Esophagus muscularis mucosa (tissue), 4 donors: ENCODE measurements around the gene PHF21A. TPM values are rescaled to one million over a fixed set of nuclear protein-coding genes. Genes with fewer than 3 reads are reported as not detected.

Experiments used
- DNase-seq: peaks from one replicate; pipeline ENCODE4 v3.0.0-alpha.2; 2017; ENCODE audit errors: extremely low spot score
- H3K27ac ChIP-seq, 4 donors: fragments of 200-600 bp; sonication (generic); replicated peaks in 1 of 4; 1 replicate in 3 of 4; 2 replicates in 1 of 4; pipeline ENCODE4 v1.5.1; 2016 to 2019; ENCODE audit warnings: mild to moderate bottlenecking in 1 of 4
- H3K27me3 ChIP-seq, 4 donors: fragments of 200-600 bp; sonication (generic); one replicate each; pipeline versions ENCODE4 v1.5.1 to v1.6.0; 2016 to 2019
- H3K36me3 ChIP-seq, 4 donors: fragments of 200-600 bp; sonication (generic); one replicate each; pipeline ENCODE4 v1.5.1; 2016 to 2019
- H3K4me1 ChIP-seq, 4 donors: fragments of 200-600 bp; sonication (generic); one replicate each; pipeline ENCODE4 v1.5.1; 2016 to 2019
- H3K4me3 ChIP-seq, 4 donors: fragments of 200-600 bp; sonication (generic); 1 replicate in 2 of 4; 2 replicates in 2 of 4; pipeline ENCODE4 v1.5.1; 2016 to 2019; ENCODE audit warnings: mild to moderate bottlenecking in 4 of 4, moderate library complexity in 1 of 4
- H3K9me3 ChIP-seq, 4 donors: fragments of 200-600 bp; sonication (generic); 1 replicate in 3 of 4; 2 replicates in 1 of 4; pipeline ENCODE4 v1.5.1; 2016 to 2019
- CTCF ChIP-seq, 3 experiments: fragments of 200-600 bp in 2 of 3; fragments of 450-650 bp in 1 of 3; sonication (generic) in 2 of 3; IDR thresholded peaks; one replicate each; pipeline ENCODE4 v1.5.1; 2017 to 2019; ENCODE audit warnings: antibody characterized with exemption in 3 of 3, mild to moderate bottlenecking in 2 of 3, moderate library complexity in 1 of 3
- EP300 ChIP-seq: sonication (generic); formaldehyde crosslinking; IDR thresholded peaks from one replicate; pipeline ENCODE4 v1.6.1; 2017; ENCODE audit warnings: antibody characterized with exemption
- POLR2A ChIP-seq: fragments of 450-650 bp; IDR thresholded peaks from one replicate; pipeline ENCODE4 v1.6.1; 2017; ENCODE audit warnings: antibody characterized with exemption, moderate library complexity, mild to moderate bottlenecking, low read depth
- POLR2AphosphoS5 ChIP-seq, 2 donors: sonication (generic); formaldehyde crosslinking; IDR thresholded peaks; one replicate each; pipeline ENCODE4 v1.6.1; 2017; ENCODE audit warnings: antibody characterized with exemption in 2 of 2
- WGBS: methylation state at CpG from one replicate; pipeline ENCODE4 v1.1.5; 2018; 5-methylcytosine and 5-hydroxymethylcytosine counted together
- intact Hi-C: fragments of 100-400 bp; cut with DNase I; formaldehyde crosslinking; loops from one replicate; pipeline ENCODE4 v1.15.1; 2023
- total RNA-seq, 4 donors: library from RNA; depleted of rRNA; stranded (reverse); fragments of >200 nt; gene quantifications; one replicate each; pipeline versions ENCODE4 v1.1.0 to v1.2.1, GENCODE V29; 2016

PHF21A gene
- total RNA-seq, 4 donors from 2014 or later, result 31.8 to 47.8 (median 36.1) TPM

GRCh38 chr11:45889555-45889954 is 231.7 kb downstream of the PHF21A start:
- H3K9me3 ChIP-seq, result no peaks in the 10 kb centered on the region
- peaks cover 3 to 14% (median 12%) of the 10 kb centered on the region in 4 donors for H3K4me1 ChIP-seq
- no peak overlapping the region for H3K4me3 ChIP-seq
- intact Hi-C loops, result no loop called here
- no peaks in the 10 kb centered on the region for H3K36me3 ChIP-seq
- 84% methylated on average over 8 of the region's 8 CpGs for WGBS
- no peak for TF ChIP-seq CTCF (IDR thresholded peaks at IDR 0.05)
- no peak for TF ChIP-seq EP300
- no peak for TF ChIP-seq POLR2A
- TF ChIP-seq POLR2AphosphoS5 (IDR thresholded peaks at IDR 0.05), result no peak
- H3K27ac ChIP-seq, result no peak overlapping the region
- H3K27me3 ChIP-seq, result peaks cover 0 to 3% (median 0%) of the 10 kb centered on the region in 4 donors
- no peak for DNase-seq

GRCh38 chr11:45887587-45887986 is 233.7 kb downstream of the PHF21A start:
- WGBS, result 94% methylated on average over 10 of the region's 10 CpGs
- no peaks in the 10 kb centered on the region for H3K9me3 ChIP-seq
- peaks cover 0 to 10% (median 7%) of the 10 kb centered on the region in 4 donors for H3K36me3 ChIP-seq
- no peak overlapping the region for H3K4me3 ChIP-seq
- DNase-seq, result no peak
- intact Hi-C loops, result no loop called here
- no peak overlapping the region for H3K27ac ChIP-seq
- TF ChIP-seq CTCF (IDR thresholded peaks at IDR 0.05) (no peak), EP300 (no peak), POLR2AphosphoS5 (IDR thresholded peaks at IDR 0.05) (no peak), POLR2A (no peak)
- no peaks in the 10 kb centered on the region for H3K27me3 ChIP-seq
- H3K4me1 ChIP-seq, result peaks cover 3 to 14% (median 12%) of the 10 kb centered on the region in 4 donors

- WGBS, result 93% methylated on average over 2 of the region's 4 CpGs
- Histone ChIP-seq H3K27ac (no peak overlapping the region), H3K4me3 (no peak overlapping the region), H3K27me3 (no peaks in the 10 kb centered on the region), H3K4me1 (peaks cover 3 to 14% (median 12%) of the 10 kb centered on the region in 4 donors), H3K9me3 (no peaks in the 10 kb centered on the region), H3K36me3 (peaks cover under 1 to 16% (median 13%) of the 10 kb centered on the region in 4 donors)
- intact Hi-C loops, result no loop called here
- no peak for DNase-seq
- no peak for TF ChIP-seq POLR2A
- no peak for TF ChIP-seq POLR2AphosphoS5 (IDR thresholded peaks at IDR 0.05)
- no peak for TF ChIP-seq CTCF (IDR thresholded peaks at IDR 0.05)
- TF ChIP-seq EP300, result no peak
Measured at GRCh38 chr11:45886816-45887520, 234.3 kb downstream of the PHF21A start.

GRCh38 chr11:45885921-45886721 is 235.1 kb downstream of the PHF21A start:
- Histone ChIP-seq H3K27me3 (no peaks in the 10 kb centered on the region), H3K4me3 (peak overlapping the region; percentile 54 to 74 (median 58)), H3K4me1 (peaks cover 3 to 15% (median 13%) of the 10 kb centered on the region in 4 donors), H3K9me3 (no peaks in the 10 kb centered on the region), H3K36me3 (peaks cover 9 to 25% (median 21%) of the 10 kb centered on the region in 4 donors), H3K27ac (no peak overlapping the region)
- DNase-seq, result no peak
- intact Hi-C loops, result no loop called here
- TF ChIP-seq EP300 (no peak), POLR2AphosphoS5 (IDR thresholded peaks at IDR 0.05) (peak in 1 of 2 donors; percentile 8), CTCF (IDR thresholded peaks at IDR 0.05) (no peak), POLR2A (no peak)
- WGBS, result 42% methylated on average over 15 of the region's 43 CpGs
